Adrenal gland (tissue), 12 donors: ENCODE measurements around the gene NLRP6. TPM values are rescaled to one million over a fixed set of nuclear protein-coding genes. Genes with fewer than 3 reads are reported as not detected.

Experiments used
- DNase-seq, 7 donors: peaks; one replicate each; pipeline ENCODE4 v3.0.0-alpha.2; 2019 to 2020
- H3K27ac ChIP-seq, 5 donors: fragments of 200-600 bp; sonication (generic) in 4 of 5; 1 replicate in 3 of 5; 2 replicates in 2 of 5; pipeline versions ENCODE4 v1.5.1 to v1.8.0; 2016 to 2020; ENCODE audit warnings: mild to moderate bottlenecking in 1 of 5
- H3K27me3 ChIP-seq: fragments of 200-600 bp; 2 replicates; pipeline ENCODE4 v1.8.0; 2021
- H3K36me3 ChIP-seq, 2 donors: fragments of 200-600 bp; replicated peaks in 1 of 2; 1 replicate in 1 of 2; 2 replicates in 1 of 2; pipeline versions ENCODE4 v1.5.1 to v1.8.0; 2018 to 2022
- H3K4me1 ChIP-seq, 2 donors: fragments of 200-600 bp; replicated peaks in 1 of 2; 1 replicate in 1 of 2; 2 replicates in 1 of 2; pipeline versions ENCODE4 v1.5.1 to v1.8.0; 2018 to 2021
- H3K4me3 ChIP-seq, 4 donors: fragments of 200-600 bp; sonication (generic) in 3 of 4; one replicate each; pipeline ENCODE4 v1.5.1; 2016 to 2018
- H3K9me3 ChIP-seq, 3 donors: fragments of 200-600 bp; sonication (generic) in 1 of 3; replicated peaks in 1 of 3; 1 replicate in 2 of 3; 2 replicates in 1 of 3; pipeline versions ENCODE4 v1.5.1 to v1.8.0; 2016 to 2021
- POLR2A ChIP-seq, 2 donors: fragments of 450-650 bp; IDR thresholded peaks; one replicate each; pipeline ENCODE4 v1.6.1; 2017; ENCODE audit warnings: antibody characterized with exemption in 2 of 2, mild to moderate bottlenecking in 2 of 2, moderate library complexity in 1 of 2
- WGBS, 4 donors: extraction: QIAGEN DNeasy Blood & Tissue Kit in 2 of 4; methylation state at CpG; one replicate each; pipeline versions ENCODE4 v1.1.5 to v1.1.7; 2013 to 2017; 5-methylcytosine and 5-hydroxymethylcytosine counted together
- intact Hi-C, 2 donors: fragments of 100-400 bp; cut with DNase I; formaldehyde crosslinking; loops; one replicate each; pipeline versions ENCODE4 v1.14.1 to v1.15.0; 2022 to 2023
- polyA plus RNA-seq, 3 donors: library from polyadenylated mRNA; stranded (reverse); fragments of 200-250 nt in 2 of 3; fragments of 350-450 nt in 1 of 3; fragmentation: Illumina TruSeq in 1 of 3; extraction: RNeasy Lipid Tissue Mini Kit (QIAGEN cat#74804) in 1 of 3; gene quantifications; one replicate each; pipeline ENCODE4 v1.2.3, GENCODE V29; 2013 to 2014
- total RNA-seq, 9 donors: library from RNA; depleted of rRNA in 4 of 9; stranded (reverse); fragments of >200 nt in 4 of 9; fragments of 120-200 nt in 1 of 9; fragmentation: NEBNext Ultra II Directional in 1 of 9; extraction: Animal tissue kit (Norgen Biotek cat#: 25700) in 1 of 9; gene quantifications; one replicate each; pipeline versions ENCODE4 v1.1.0 to v1.2.4, GENCODE V29; 2013 to 2023
- TF ChIP-seq, protein P1 (sequence below), 6 experiments: fragments of 450-650 bp in 4 of 6; fragments of 200-600 bp in 2 of 6; sonication (generic) in 1 of 6; IDR thresholded peaks; 1 replicate in 5 of 6; 2 replicates in 1 of 6; pipeline versions ENCODE4 v1.5.1 to v1.8.0; 2016 to 2021; ENCODE audit warnings: antibody characterized with exemption in 6 of 6, mild to moderate bottlenecking in 2 of 6, moderate library complexity in 1 of 6
- donor health status: healthy with polysubstance abuse.
- donor health status: Bipolar disorder and iron deficiency.
- donor health status: DM: yes; HTN: yes; CAD: no.
- donor health status: DM: no; HTN: no; CAD: no.
- donor health status: DM: no; HTN: no; CAD: no.
- donor health status: DM: yes; HTN: yes; CAD: no.

The NLRP6 gene
- total and polyA plus RNA-seq, 12 donors, result 0.14 to 0.69 (median 0.24) TPM; not detected in 5

- Histone ChIP-seq H3K9me3 (no peaks in the 10 kb centered on the region), H3K4me1 (no peaks in the 10 kb centered on the region), H3K4me3 (no peak overlapping the region), H3K27ac (peak overlapping the region in 2 of 5 donors; percentile 15 to 91), H3K27me3 (no peaks in the 10 kb centered on the region), H3K36me3 (no peaks in the 10 kb centered on the region)
- TF ChIP-seq POLR2A (IDR thresholded peaks at IDR 0.05), result no peak
- TF ChIP-seq, protein P1, sequence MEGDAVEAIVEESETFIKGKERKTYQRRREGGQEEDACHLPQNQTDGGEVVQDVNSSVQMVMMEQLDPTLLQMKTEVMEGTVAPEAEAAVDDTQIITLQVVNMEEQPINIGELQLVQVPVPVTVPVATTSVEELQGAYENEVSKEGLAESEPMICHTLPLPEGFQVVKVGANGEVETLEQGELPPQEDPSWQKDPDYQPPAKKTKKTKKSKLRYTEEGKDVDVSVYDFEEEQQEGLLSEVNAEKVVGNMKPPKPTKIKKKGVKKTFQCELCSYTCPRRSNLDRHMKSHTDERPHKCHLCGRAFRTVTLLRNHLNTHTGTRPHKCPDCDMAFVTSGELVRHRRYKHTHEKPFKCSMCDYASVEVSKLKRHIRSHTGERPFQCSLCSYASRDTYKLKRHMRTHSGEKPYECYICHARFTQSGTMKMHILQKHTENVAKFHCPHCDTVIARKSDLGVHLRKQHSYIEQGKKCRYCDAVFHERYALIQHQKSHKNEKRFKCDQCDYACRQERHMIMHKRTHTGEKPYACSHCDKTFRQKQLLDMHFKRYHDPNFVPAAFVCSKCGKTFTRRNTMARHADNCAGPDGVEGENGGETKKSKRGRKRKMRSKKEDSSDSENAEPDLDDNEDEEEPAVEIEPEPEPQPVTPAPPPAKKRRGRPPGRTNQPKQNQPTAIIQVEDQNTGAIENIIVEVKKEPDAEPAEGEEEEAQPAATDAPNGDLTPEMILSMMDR (IDR thresholded peaks at IDR 0.05), result no peak
- intact Hi-C loops, result no loop called here
- peak in 2 of 7 donors; percentile 5 to 18 for DNase-seq
- 75 to 87% (median 78%) methylated on average over 10 to 18 of the region's 18 CpGs for WGBS, 4 donors
Measured at GRCh38 chr11:270451-271318, 7.5 kb upstream of the NLRP6 start.

DNA sequence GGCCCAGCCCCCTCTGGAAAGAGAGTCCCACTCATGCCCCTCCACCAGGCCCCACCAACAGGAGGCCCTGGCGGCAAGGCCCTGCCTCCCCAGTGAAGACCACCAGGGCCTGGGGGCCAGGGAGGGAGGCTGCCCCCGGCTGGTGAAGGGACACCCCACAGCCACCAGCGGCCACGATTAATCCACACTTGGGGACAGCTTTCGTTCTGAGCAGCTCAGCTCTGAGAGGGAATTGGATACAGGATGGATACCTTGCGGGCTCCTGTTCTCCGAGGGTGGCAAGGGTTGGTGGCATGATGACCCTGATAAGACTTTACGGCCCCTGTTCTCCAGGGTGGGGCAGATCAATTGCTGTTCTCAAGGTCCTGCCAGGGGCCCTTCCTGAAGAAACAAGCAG lies 6.9 kb upstream of the NLRP6 start:
- no peak overlapping the region for H3K27ac ChIP-seq
- WGBS, 4 donors, result 74 to 86% (median 83%) methylated on average over 6 to 8 of the region's 8 CpGs
- no peaks in the 10 kb centered on the region for H3K27me3 ChIP-seq
- no peaks in the 10 kb centered on the region for H3K36me3 ChIP-seq
- DNase-seq, result no peak
- intact Hi-C loops, result no loop called here
- no peaks in the 10 kb centered on the region for H3K9me3 ChIP-seq
- H3K4me3 ChIP-seq, result no peak overlapping the region
- TF ChIP-seq, protein P1 (IDR thresholded peaks at IDR 0.05), result no peak
- TF ChIP-seq POLR2A (IDR thresholded peaks at IDR 0.05), result no peak
- no peaks in the 10 kb centered on the region for H3K4me1 ChIP-seq

- 78 to 80% (median 79%) methylated on average over 10 to 22 of the region's 22 CpGs for WGBS, 4 donors
- peak in 1 of 7 donors; percentile 9 for DNase-seq
- no peaks in the 10 kb centered on the region for H3K36me3 ChIP-seq
- no peaks in the 10 kb centered on the region for H3K4me1 ChIP-seq
- H3K4me3 ChIP-seq, result no peak overlapping the region
- intact Hi-C loops, result no loop called here
- no peaks in the 10 kb centered on the region for H3K27me3 ChIP-seq
- H3K27ac ChIP-seq, result no peak overlapping the region
- no peaks in the 10 kb centered on the region for H3K9me3 ChIP-seq
- TF ChIP-seq, protein P1 (IDR thresholded peaks at IDR 0.05), result no peak
- TF ChIP-seq POLR2A (IDR thresholded peaks at IDR 0.05), result no peak
Measured at GRCh38 chr11:272195-272930, 5.8 kb upstream of the NLRP6 start.

GRCh38 chr11:272931-273198 lies 5.3 kb upstream of the NLRP6 start:
- Histone ChIP-seq H3K27me3 (no peaks in the 10 kb centered on the region), H3K4me3 (no peak overlapping the region), H3K27ac (no peak overlapping the region), H3K9me3 (no peaks in the 10 kb centered on the region), H3K4me1 (no peaks in the 10 kb centered on the region), H3K36me3 (no peaks in the 10 kb centered on the region)
- WGBS, 4 donors, result 79 to 82% (median 81%) methylated on average over 6 of the region's 6 CpGs
- intact Hi-C loops, result no loop called here
- no peak for TF ChIP-seq POLR2A (IDR thresholded peaks at IDR 0.05)
- TF ChIP-seq, protein P1 (IDR thresholded peaks at IDR 0.05), result no peak
- DNase-seq, result no peak
